ENCODE data around the gene C19orf53.

DNA sequence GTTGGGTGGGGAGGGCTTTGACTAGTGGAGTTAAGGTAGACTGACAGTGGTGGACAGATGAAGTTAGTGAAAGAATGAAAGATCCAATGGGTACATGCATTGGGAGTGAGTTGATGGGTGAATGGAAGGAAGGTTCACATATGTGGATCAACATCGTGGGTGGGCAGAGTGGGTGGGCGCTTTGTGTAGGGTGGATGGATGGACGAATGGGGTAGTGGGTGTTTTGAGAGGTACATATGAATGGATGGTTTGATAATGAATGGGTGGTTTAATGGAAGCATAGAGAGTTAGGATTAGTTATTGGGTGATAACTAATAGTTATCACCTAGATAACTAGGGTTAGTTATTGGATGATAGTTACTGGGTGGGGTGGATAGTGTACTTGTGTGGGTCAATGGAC is 32.5 kb downstream of the C19orf53 start:
- no peak for TF ChIP-seq EZH2 (IDR thresholded peaks at IDR 0.05)
- no peak for TF ChIP-seq POLR2AphosphoS5 (IDR thresholded peaks at IDR 0.05; ENCODE audit: low read depth, low read length)
- TF ChIP-seq, protein P1, sequence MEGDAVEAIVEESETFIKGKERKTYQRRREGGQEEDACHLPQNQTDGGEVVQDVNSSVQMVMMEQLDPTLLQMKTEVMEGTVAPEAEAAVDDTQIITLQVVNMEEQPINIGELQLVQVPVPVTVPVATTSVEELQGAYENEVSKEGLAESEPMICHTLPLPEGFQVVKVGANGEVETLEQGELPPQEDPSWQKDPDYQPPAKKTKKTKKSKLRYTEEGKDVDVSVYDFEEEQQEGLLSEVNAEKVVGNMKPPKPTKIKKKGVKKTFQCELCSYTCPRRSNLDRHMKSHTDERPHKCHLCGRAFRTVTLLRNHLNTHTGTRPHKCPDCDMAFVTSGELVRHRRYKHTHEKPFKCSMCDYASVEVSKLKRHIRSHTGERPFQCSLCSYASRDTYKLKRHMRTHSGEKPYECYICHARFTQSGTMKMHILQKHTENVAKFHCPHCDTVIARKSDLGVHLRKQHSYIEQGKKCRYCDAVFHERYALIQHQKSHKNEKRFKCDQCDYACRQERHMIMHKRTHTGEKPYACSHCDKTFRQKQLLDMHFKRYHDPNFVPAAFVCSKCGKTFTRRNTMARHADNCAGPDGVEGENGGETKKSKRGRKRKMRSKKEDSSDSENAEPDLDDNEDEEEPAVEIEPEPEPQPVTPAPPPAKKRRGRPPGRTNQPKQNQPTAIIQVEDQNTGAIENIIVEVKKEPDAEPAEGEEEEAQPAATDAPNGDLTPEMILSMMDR (IDR thresholded peaks at IDR 0.05 in 2 of 3, conservative IDR thresholded peaks at IDR 0.05 in 1 of 3; ENCODE audit: borderline replicate concordance in 1 of 3, insufficient read depth in 1 of 3, low read depth in 2 of 3, low read length in 2 of 3) = no peak
- TF ChIP-seq RAD21 (IDR thresholded peaks at IDR 0.05; ENCODE audit: low read depth) = no peak
- TF ChIP-seq POLR2A (IDR thresholded peaks at IDR 0.05; ENCODE audit: borderline replicate concordance, extremely low read depth, insufficient read depth, insufficient read length) = no peak
- TF ChIP-seq YY1 (IDR thresholded peaks at IDR 0.05; ENCODE audit: extremely low read depth, insufficient replicate concordance, low read depth, low read length) = no peak

Data from HCT116 (cell line).